Suprapubic skin (tissue), 3 donors: Measurements from ENCODE around the gene C16orf86.

Source experiments
- EP300 ChIP-seq: sonication (generic); formaldehyde crosslinking; IDR thresholded peaks from one replicate; pipeline ENCODE4 v1.6.1; 2017; ENCODE audit warnings: antibody characterized with exemption
- POLR2A ChIP-seq, 2 donors: fragments of 450-650 bp; IDR thresholded peaks; one replicate each; pipeline ENCODE4 v1.6.1; 2017; ENCODE audit warnings: antibody characterized with exemption in 2 of 2, mild to moderate bottlenecking in 2 of 2, moderate library complexity in 2 of 2
- TF ChIP-seq, protein P1 (sequence below), 2 donors: fragments of 200-600 bp in 1 of 2; fragments of 450-650 bp in 1 of 2; sonication (generic) in 1 of 2; IDR thresholded peaks; one replicate each; pipeline ENCODE4 v1.5.1; 2016 to 2019; ENCODE audit warnings: antibody characterized with exemption in 2 of 2, mild to moderate bottlenecking in 1 of 2, moderate library complexity in 1 of 2

GRCh38 chr16:67661886-67662652 lies 4.5 kb upstream of the C16orf86 start:
- TF ChIP-seq, protein P1, sequence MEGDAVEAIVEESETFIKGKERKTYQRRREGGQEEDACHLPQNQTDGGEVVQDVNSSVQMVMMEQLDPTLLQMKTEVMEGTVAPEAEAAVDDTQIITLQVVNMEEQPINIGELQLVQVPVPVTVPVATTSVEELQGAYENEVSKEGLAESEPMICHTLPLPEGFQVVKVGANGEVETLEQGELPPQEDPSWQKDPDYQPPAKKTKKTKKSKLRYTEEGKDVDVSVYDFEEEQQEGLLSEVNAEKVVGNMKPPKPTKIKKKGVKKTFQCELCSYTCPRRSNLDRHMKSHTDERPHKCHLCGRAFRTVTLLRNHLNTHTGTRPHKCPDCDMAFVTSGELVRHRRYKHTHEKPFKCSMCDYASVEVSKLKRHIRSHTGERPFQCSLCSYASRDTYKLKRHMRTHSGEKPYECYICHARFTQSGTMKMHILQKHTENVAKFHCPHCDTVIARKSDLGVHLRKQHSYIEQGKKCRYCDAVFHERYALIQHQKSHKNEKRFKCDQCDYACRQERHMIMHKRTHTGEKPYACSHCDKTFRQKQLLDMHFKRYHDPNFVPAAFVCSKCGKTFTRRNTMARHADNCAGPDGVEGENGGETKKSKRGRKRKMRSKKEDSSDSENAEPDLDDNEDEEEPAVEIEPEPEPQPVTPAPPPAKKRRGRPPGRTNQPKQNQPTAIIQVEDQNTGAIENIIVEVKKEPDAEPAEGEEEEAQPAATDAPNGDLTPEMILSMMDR (IDR thresholded peaks at IDR 0.05) = no peak
- TF ChIP-seq POLR2A (IDR thresholded peaks at IDR 0.05) = no peak
- TF ChIP-seq EP300 = no peak
